DOHH2 (cell line): ENCODE data around the gene EPHB2.

Source experiments
- H3F3A ChIP-seq: fragments of 200-600 bp; sonication (generic), shearing (Covaris generic); 2 replicates; pipeline ENCODE4 v1.6.0; 2016; ENCODE audit warnings: antibody characterized with exemption, mild to moderate bottlenecking; ENCODE audit not compliant: control insufficient read depth, insufficient read depth
- H3K27ac ChIP-seq: fragments of 200-600 bp; sonication (generic); 2 replicates; pipeline ENCODE4 v1.5.1; 2014; ENCODE audit warnings: low read depth, mild to moderate bottlenecking, low read length, moderate library complexity
- H3K27me3 ChIP-seq: fragments of 200-600 bp; sonication (generic); 2 replicates; pipeline ENCODE4 v1.6.1; 2014; ENCODE audit warnings: mild to moderate bottlenecking, low read length, mixed read lengths; ENCODE audit not compliant: control insufficient read depth
- H3K36me3 ChIP-seq: fragments of 200-600 bp; sonication (generic); 2 replicates; pipeline ENCODE4 v1.6.1; 2014; ENCODE audit warnings: mild to moderate bottlenecking, low read length, moderate library complexity, mixed read lengths; ENCODE audit not compliant: control insufficient read depth
- H3K4me1 ChIP-seq: fragments of 200-600 bp; sonication (generic); 2 replicates; pipeline ENCODE4 v1.6.1; 2014; ENCODE audit warnings: mild to moderate bottlenecking, low read length, mixed read lengths; ENCODE audit not compliant: control insufficient read depth
- H3K4me2 ChIP-seq: fragments of 200-600 bp; sonication (generic); 2 replicates; pipeline ENCODE4 v1.6.0; 2014; ENCODE audit warnings: mild to moderate bottlenecking, low read length, moderate library complexity
- H3K4me3 ChIP-seq: fragments of 200-600 bp; sonication (generic); 2 replicates; pipeline ENCODE4 v1.5.1; 2014; ENCODE audit warnings: mild to moderate bottlenecking, low read length, mixed read lengths
- H3K79me2 ChIP-seq: fragments of 200-600 bp; sonication (generic); 2 replicates; pipeline ENCODE4 v1.6.1; 2014; ENCODE audit warnings: mild to moderate bottlenecking, low read length, mixed read lengths; ENCODE audit not compliant: control insufficient read depth
- H3K9me2 ChIP-seq: fragments of 200-600 bp; sonication (generic); replicated peaks from 2 replicates; pipeline ENCODE4 v1.6.1; 2014; ENCODE audit warnings: mild to moderate bottlenecking, low read length, mixed read lengths; ENCODE audit not compliant: control insufficient read depth
- H3K9me3 ChIP-seq: fragments of 200-600 bp; sonication (generic); 2 replicates; pipeline ENCODE4 v1.6.1; 2014; ENCODE audit warnings: antibody characterized with exemption, low read length, mixed read lengths; ENCODE audit not compliant: control insufficient read depth, insufficient read depth
- H4K20me1 ChIP-seq: fragments of 200-600 bp; sonication (generic); 2 replicates; pipeline ENCODE4 v1.6.0; 2014; ENCODE audit warnings: low read depth, mild to moderate bottlenecking, antibody characterized with exemption, low read length, moderate library complexity; ENCODE audit not compliant: control insufficient read depth, insufficient read depth
- CTCF ChIP-seq: fragments of 200-600 bp; sonication (generic); IDR thresholded peaks from one replicate; pipeline ENCODE4 v1.5.1; 2014; ENCODE audit warnings: antibody characterized with exemption, mild to moderate bottlenecking, low read depth, low read length; ENCODE audit not compliant: poor library complexity, severe bottlenecking
- EZH2phosphoT487 ChIP-seq: fragments of 200-600 bp; sonication (generic); IDR thresholded peaks from 2 replicates; pipeline ENCODE4 v1.6.1; 2017; ENCODE audit warnings: borderline replicate concordance, mild to moderate bottlenecking, antibody characterized with exemption, low read length, moderate library complexity, mixed read lengths

Gene EPHB2

GRCh38 chr1:22767852-22768251 lies 57.2 kb downstream of the EPHB2 start:
- Histone ChIP-seq H3K27ac (no peak overlapping the region), H3K27me3 (no peaks in the 10 kb centered on the region; the same call in 1 of the 2 replicates), H3K4me3 (no peak overlapping the region), H3F3A (no peaks in the 10 kb centered on the region), H3K36me3 (no peaks in the 10 kb centered on the region), H3K79me2 (no peaks in the 10 kb centered on the region), H3K9me2 (no peaks in the 10 kb centered on the region), H3K4me2 (no peak overlapping the region), H3K4me1 (no peaks in the 10 kb centered on the region), H4K20me1 (no peaks in the 10 kb centered on the region), H3K9me3 (no peaks in the 10 kb centered on the region)
- TF ChIP-seq EZH2phosphoT487 (no peak), CTCF (no peak)

- Histone ChIP-seq H3K4me2 (no peak overlapping the region), H3K9me3 (no peaks in the 10 kb centered on the region), H3K9me2 (no peaks in the 10 kb centered on the region), H3K79me2 (no peaks in the 10 kb centered on the region), H3K27me3 (no peaks in the 10 kb centered on the region; the same call in 1 of the 2 replicates), H3K27ac (no peak overlapping the region), H4K20me1 (no peaks in the 10 kb centered on the region), H3K4me1 (no peaks in the 10 kb centered on the region), H3K4me3 (no peak overlapping the region), H3K36me3 (no peaks in the 10 kb centered on the region), H3F3A (no peaks in the 10 kb centered on the region)
- TF ChIP-seq EZH2phosphoT487 (no peak), CTCF (no peak)
Observed at GRCh38 chr1:22769932-22770331, 59.3 kb downstream of the EPHB2 start.

- H3K4me1 ChIP-seq = no peaks in the 10 kb centered on the region
- no peaks in the 10 kb centered on the region; the same call in 1 of the 2 replicates for H3K27me3 ChIP-seq
- H3K9me2 ChIP-seq = no peaks in the 10 kb centered on the region
- no peaks in the 10 kb centered on the region for H3F3A ChIP-seq
- no peak overlapping the region for H3K4me2 ChIP-seq
- no peak for TF ChIP-seq EZH2phosphoT487
- no peak for TF ChIP-seq CTCF
- no peaks in the 10 kb centered on the region for H3K9me3 ChIP-seq
- H3K27ac ChIP-seq = no peak overlapping the region
- H3K4me3 ChIP-seq = no peak overlapping the region
- H3K36me3 ChIP-seq = no peaks in the 10 kb centered on the region
- H3K79me2 ChIP-seq = no peaks in the 10 kb centered on the region
- no peaks in the 10 kb centered on the region for H4K20me1 ChIP-seq
Observed at GRCh38 chr1:22772014-22772413, 61.4 kb downstream of the EPHB2 start.
